Measurements from ENCODE around the gene CYTH4.
A peak's percentile ranks its signal among the peaks of the same experiment; 100 is the strongest.

CYTH4 gene

GRCh38 chr22:37331034-37331428 is 48.7 kb downstream of the CYTH4 start:
- H3K4me3 ChIP-seq (replicated peaks in 1 of 2; ENCODE audit: low read depth in 2 of 2, low read length in 2 of 2): no peak overlapping the region
- TF ChIP-seq CTCF (IDR thresholded peaks at IDR 0.05; ENCODE audit: low read depth, low read length): no peak
- DNase-seq (ENCODE audit: low read depth in 2 of 2): peak; percentile 57 to 62

DNA sequence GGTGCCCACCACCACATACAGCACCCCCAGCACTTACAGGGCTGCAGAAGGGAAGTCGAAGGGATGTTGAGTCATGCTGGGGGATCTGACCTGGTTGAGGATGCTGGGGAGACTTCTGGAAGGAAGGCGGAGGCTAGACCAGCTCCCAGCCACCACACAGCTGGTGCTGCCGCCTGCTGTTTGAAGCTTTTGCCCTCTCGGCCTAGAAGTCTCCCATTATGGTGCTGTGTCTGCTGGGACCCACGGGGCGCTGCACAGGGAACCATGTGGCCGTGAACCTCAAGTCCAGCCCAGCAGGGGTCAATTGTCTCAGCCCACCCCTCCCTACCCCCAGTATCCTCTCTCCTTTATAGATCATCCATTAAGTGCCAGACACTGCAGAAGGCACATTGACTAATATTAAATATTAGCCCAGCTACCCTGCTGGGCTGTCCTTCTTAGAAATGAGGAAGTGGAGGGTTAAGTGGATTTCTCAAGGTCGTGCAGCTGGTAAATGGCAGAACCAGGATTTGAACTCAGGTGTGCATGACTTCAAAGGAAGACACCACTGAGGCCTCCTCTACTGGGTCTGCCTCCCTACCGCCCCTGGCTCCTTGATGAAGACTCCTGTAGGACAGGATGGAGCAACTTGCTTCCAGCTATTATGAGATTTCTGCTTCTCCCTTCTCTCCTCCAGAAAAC is 49.7 kb downstream of the CYTH4 start:
- DNase-seq (ENCODE audit: low read depth in 2 of 2): no peak
- TF ChIP-seq CTCF (IDR thresholded peaks at IDR 0.05; ENCODE audit: low read depth, low read length): peak; percentile 12
- H3K4me3 ChIP-seq (replicated peaks in 1 of 2; ENCODE audit: low read depth in 2 of 2, low read length in 2 of 2): no peak overlapping the region

GRCh38 chr22:37333724-37334460 is 51.6 kb downstream of the CYTH4 start:
- DNase-seq (ENCODE audit: low read depth in 2 of 2): no peak
- H3K4me3 ChIP-seq (replicated peaks in 1 of 2; ENCODE audit: low read depth in 2 of 2, low read length in 2 of 2): no peak overlapping the region
- no peak for TF ChIP-seq CTCF (IDR thresholded peaks at IDR 0.05; ENCODE audit: low read depth, low read length)

GRCh38 chr22:37334461-37334858 is 52.2 kb downstream of the CYTH4 start:
- no peak for TF ChIP-seq CTCF (IDR thresholded peaks at IDR 0.05; ENCODE audit: low read depth, low read length)
- DNase-seq (ENCODE audit: low read depth in 2 of 2): no peak
- H3K4me3 ChIP-seq (replicated peaks in 1 of 2; ENCODE audit: low read depth in 2 of 2, low read length in 2 of 2): no peak overlapping the region

- peak in 1 of 2 donors; percentile 27 for DNase-seq (ENCODE audit: low read depth in 2 of 2)
- H3K4me3 ChIP-seq (replicated peaks in 1 of 2; ENCODE audit: low read depth in 2 of 2, low read length in 2 of 2): peak overlapping the region in 1 of 2 donors; percentile 4
- TF ChIP-seq CTCF (IDR thresholded peaks at IDR 0.05; ENCODE audit: low read depth, low read length): no peak
Measured at GRCh38 chr22:37334859-37335805, 52.8 kb downstream of the CYTH4 start.

GRCh38 chr22:37335806-37336199 is 53.5 kb downstream of the CYTH4 start:
- DNase-seq (ENCODE audit: low read depth in 2 of 2): no peak
- no peak for TF ChIP-seq CTCF (IDR thresholded peaks at IDR 0.05; ENCODE audit: low read depth, low read length)
- H3K4me3 ChIP-seq (replicated peaks in 1 of 2; ENCODE audit: low read depth in 2 of 2, low read length in 2 of 2): no peak overlapping the region
